Stimulated activated naive CD8-positive, alpha-beta T cell treated with anti-CD3 and anti-CD28 coated beads, Interleukin-15, amount 100 ng/mL, for 72 hours (primary cell): ENCODE results near the gene TMEM37.

Experiments
- ATAC-seq: fragments of 150-1000 bp; cut with Tn5 transposase; 2 replicates; pipeline ENCODE4 v1.10.0; 2021; ENCODE audit warnings: mild to moderate bottlenecking, moderate library complexity
- DNase-seq, 2 donors: peaks; one replicate each; pipeline ENCODE4 v3.0.0; 2021 to 2022
- H3K27ac Mint-ChIP-seq, 2 donors: one replicate each; pipeline ENCODE4 v1.8.0; 2022; ENCODE audit warnings: mild to moderate bottlenecking in 2 of 2, mixed read lengths in 2 of 2, moderate library complexity in 2 of 2
- H3K27me3 Mint-ChIP-seq: one replicate; pipeline ENCODE4 v1.8.0; 2022; ENCODE audit warnings: mixed read lengths
- H3K4me1 Mint-ChIP-seq: one replicate; pipeline ENCODE4 v1.8.0; 2022; ENCODE audit warnings: mild to moderate bottlenecking, mixed read lengths
- H3K4me3 Mint-ChIP-seq, 2 donors: one replicate each; pipeline ENCODE4 v1.8.0; 2022; ENCODE audit warnings: mild to moderate bottlenecking in 2 of 2, mixed read lengths in 2 of 2, moderate library complexity in 1 of 2
- H3K9me3 Mint-ChIP-seq, 2 donors: one replicate each; pipeline ENCODE4 v1.8.0; 2022; ENCODE audit warnings: mixed read lengths in 2 of 2

TMEM37 gene

DNA sequence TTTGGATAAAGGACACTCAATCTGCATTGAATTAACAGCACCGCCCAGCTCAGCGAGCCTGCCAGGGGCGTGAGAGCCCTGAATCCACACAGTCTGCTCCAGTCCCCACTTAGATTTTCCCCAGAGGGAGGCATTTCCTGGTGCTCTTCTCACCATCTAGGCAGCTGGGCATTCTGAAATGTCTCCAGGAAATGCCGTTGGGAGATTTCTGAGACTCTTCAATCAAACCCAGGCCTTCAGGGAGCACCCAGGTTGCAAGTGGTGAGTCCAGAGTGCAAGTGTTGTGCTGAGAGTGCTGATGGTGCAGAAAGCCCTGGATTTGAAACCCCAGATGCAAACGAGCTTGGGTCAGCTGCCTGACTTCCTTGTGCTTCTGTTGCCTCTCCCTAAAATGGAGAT is 23.4 kb upstream of the TMEM37 start:
- Mint-ChIP-seq H3K27me3 (no peaks in the 10 kb centered on the region), H3K27ac (no peak overlapping the region), H3K4me3 (no peak overlapping the region), H3K4me1 (no peaks in the 10 kb centered on the region), H3K9me3 (no peaks in the 10 kb centered on the region)
- ATAC-seq = no peak
- no peak for DNase-seq

DNA sequence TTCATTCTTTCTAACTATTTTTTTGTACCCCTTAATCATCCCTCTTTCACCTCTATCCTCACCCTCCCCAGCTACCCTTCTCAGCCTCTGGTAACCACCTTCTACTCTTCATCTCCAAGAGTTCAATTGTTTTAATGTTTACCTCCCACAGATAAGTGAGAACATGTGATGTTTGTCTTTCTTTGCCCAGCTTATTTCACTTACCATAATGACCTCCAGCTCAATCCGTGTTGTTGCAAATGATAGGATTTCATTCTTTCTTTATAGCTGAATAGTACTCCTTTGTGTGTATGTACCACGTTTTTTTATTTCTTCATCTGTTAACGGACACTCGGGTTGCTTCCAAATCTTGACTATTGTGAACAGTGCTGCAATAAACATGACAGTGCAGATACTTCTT is 22.1 kb upstream of the TMEM37 start:
- ATAC-seq = no peak

DNA sequence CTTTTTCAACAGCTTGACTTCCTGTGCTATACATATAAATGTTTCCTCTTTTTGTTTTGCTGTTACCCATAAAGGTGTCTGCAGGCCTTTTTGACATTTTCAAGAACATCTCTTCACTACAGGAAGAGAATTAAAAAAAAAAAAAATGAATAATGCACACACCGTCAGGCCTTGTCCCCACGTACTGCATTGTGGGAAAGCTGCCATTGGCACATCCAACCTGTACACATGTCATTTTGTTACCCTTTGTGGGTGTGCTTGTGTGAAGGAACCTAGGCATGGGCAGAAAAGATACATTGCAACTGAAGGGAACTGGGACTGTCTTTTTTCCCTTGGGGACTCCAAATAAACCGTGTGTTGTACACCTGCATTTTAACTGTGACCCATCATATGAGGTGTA is 16.8 kb upstream of the TMEM37 start:
- ATAC-seq = no peak
- DNase-seq = no peak
- no peaks in the 10 kb centered on the region for H3K4me1 Mint-ChIP-seq
- H3K27me3 Mint-ChIP-seq = no peaks in the 10 kb centered on the region
- no peak overlapping the region for H3K27ac Mint-ChIP-seq
- H3K4me3 Mint-ChIP-seq = no peak overlapping the region
- no peaks in the 10 kb centered on the region for H3K9me3 Mint-ChIP-seq

More for the DNA sequence above, 22.1 kb upstream of the TMEM37 start:
- no peak for DNase-seq
- H3K4me3 Mint-ChIP-seq = no peak overlapping the region
- H3K27me3 Mint-ChIP-seq = no peaks in the 10 kb centered on the region
- no peak overlapping the region for H3K27ac Mint-ChIP-seq
- no peaks in the 10 kb centered on the region for H3K9me3 Mint-ChIP-seq
- no peaks in the 10 kb centered on the region for H3K4me1 Mint-ChIP-seq

DNA sequence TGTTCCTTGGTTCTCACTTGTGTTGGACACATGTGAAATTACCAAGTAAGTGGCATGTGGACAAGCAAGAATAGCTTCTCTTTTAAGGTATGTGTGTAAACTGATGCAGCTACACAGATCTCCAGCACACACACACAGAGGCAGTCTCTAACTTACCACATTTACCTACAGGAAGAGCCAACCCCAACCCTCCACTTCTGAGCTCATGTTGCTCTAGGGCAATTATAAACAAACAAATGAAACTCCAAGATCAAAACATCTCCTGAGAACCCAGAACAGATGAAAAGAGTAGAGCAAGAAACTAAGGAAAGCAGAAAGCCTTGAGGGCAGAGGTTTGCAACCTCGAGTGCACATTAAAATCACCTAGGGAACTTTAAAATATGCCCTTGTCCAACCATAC is 16.0 kb upstream of the TMEM37 start:
- no peak overlapping the region for H3K4me3 Mint-ChIP-seq
- H3K4me1 Mint-ChIP-seq = no peaks in the 10 kb centered on the region
- H3K9me3 Mint-ChIP-seq = no peaks in the 10 kb centered on the region
- DNase-seq (no peak), ATAC-seq (no peak)
- no peaks in the 10 kb centered on the region for H3K27me3 Mint-ChIP-seq
- H3K27ac Mint-ChIP-seq = no peak overlapping the region

DNA sequence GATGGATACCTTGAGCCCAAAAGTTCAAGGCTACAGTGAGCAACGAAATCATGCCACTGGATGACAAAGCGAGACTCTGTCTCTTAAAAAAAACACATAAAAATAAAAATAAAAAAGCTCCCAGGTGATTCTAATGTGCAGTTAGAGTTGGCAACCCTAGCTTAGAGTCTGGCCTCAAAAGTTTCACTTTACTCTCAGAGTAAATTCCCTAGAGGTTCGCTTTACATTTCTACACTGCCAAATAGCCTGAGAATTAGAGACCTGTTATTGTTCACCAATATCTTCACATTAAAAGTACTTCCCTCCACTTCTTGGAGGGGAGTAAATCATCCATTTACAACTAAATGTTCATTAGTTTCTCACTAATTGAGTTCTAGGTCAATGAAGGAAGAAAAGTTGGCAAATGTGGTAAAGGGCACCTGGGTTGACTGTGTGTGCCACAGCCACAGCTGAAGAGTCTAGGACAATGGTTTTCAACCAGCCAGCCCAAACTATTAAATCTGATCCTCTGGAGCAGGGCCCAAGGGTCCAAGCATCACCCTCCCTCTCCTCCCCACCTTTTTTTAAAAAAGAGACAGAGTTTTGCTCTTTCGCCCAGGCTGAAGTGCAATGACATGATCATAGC is 15.2 kb upstream of the TMEM37 start:
- H3K4me3 Mint-ChIP-seq = no peak overlapping the region
- H3K4me1 Mint-ChIP-seq = no peaks in the 10 kb centered on the region
- H3K9me3 Mint-ChIP-seq = peaks cover 5 to 6% of the 10 kb centered on the region in 2 donors
- H3K27ac Mint-ChIP-seq = no peak overlapping the region
- ATAC-seq (no peak), DNase-seq (no peak)
- peaks cover 3% of the 10 kb centered on the region for H3K27me3 Mint-ChIP-seq

DNA sequence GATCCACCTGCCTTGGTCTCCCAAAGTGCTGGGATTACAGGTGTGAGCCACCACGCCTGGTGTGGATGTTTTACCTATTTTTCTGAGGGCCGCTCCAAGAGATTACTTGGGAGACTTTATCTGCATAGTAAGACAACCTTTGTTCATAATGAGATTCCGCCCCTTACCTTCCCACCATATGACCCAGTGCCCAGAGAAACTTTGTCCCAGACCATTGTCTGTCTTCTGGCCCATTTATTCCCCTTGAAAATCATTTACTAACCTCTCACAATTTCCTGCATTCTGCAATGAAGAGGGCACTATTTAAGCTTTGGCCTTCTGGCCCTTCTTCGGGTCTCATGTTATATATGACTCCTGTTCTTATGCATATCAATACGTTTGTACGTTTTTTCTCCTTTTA is 13.7 kb upstream of the TMEM37 start:
- Mint-ChIP-seq H3K4me3 (no peak overlapping the region), H3K27ac (no peak overlapping the region), H3K4me1 (no peaks in the 10 kb centered on the region), H3K9me3 (peaks cover 11 to 15% of the 10 kb centered on the region in 2 donors), H3K27me3 (peaks cover 18% of the 10 kb centered on the region)
- DNase-seq = no peak
- no peak for ATAC-seq

DNA sequence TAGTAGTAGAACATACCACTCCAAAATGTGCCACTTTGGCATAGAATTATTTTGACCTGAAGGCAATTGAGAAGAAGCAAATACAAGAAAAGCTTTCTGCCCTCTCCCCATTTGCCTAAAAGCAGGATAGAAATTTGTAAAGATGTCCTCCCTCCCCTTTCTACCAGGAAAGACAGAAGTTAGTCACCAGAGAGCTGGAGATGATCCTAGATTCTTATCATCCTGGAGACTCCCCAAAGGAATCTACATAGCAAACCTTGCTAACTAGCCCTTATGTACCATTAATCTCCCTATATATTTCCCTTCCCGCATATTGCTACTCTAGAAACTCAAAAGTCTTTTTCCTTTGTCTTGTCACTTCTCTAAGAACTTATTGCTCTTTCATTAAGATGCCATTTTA is 12.6 kb upstream of the TMEM37 start:
- ATAC-seq = no peak
- peaks cover 21% of the 10 kb centered on the region for H3K27me3 Mint-ChIP-seq

DNA sequence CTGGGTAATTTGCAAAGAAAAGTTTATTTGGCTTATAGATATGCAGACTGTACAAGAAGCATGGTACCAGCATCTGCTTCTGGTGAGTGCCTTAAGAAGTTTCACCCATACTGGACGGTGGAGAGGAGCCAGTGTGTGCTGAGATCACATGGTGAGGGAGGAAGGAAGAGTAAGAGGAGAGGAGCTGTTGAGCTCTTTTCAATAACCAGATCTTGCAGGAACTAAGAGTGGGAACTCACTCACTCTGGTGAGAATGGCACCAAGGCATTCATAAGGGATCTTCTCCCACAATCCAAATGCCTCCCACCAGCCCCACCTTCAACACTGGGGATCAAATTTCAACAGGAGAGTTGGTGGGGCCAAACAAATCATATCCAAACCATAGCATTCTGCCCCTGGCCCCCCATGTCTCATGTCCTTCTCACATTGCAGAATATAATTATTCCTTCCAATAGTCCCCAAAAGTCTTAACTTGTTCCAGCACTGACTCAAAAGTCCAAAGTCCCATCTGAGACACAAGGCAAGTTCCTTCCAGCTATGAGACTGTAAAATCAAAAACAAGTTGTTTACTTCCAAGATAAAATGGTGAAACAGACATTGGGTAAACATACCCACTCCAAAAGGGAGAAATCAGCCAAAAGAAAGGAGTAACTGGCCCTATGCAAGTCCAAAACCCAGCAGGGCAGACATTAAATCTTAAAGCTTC is 11.7 kb upstream of the TMEM37 start:
- H3K4me3 Mint-ChIP-seq = no peak overlapping the region
- DNase-seq (no peak), ATAC-seq (no peak)
- peaks cover 30% of the 10 kb centered on the region for H3K27me3 Mint-ChIP-seq
- H3K9me3 Mint-ChIP-seq = peaks cover 11 to 15% of the 10 kb centered on the region in 2 donors
- no peaks in the 10 kb centered on the region for H3K4me1 Mint-ChIP-seq
- no peak overlapping the region for H3K27ac Mint-ChIP-seq

More for the DNA sequence above, 12.6 kb upstream of the TMEM37 start:
- no peak overlapping the region for H3K27ac Mint-ChIP-seq
- DNase-seq = no peak
- H3K4me1 Mint-ChIP-seq = no peaks in the 10 kb centered on the region
- H3K9me3 Mint-ChIP-seq = peaks cover 11 to 15% of the 10 kb centered on the region in 2 donors
- no peak overlapping the region for H3K4me3 Mint-ChIP-seq

DNA sequence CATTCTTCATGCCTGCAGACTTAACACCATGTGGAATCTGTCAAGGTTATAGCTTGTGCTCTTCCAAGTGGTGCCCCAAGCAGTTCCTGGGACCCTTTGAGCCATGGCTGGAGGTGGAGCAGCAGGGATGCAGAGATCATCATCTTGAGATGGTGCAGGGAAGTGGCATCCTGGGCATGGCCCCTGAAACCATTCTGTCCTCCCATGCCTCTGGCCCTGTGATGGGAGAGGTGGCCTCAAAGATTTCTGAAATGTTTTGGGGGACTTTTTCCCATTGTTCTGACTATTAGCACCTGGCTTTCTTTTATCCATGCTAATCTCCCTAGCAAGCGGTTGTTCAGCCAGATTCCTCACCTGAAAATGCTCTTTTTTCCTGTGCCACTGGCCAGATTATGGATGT is 10.3 kb upstream of the TMEM37 start:
- Mint-ChIP-seq H3K27me3 (peaks cover 41% of the 10 kb centered on the region), H3K27ac (no peak overlapping the region), H3K4me3 (no peak overlapping the region), H3K9me3 (peaks cover 11 to 15% of the 10 kb centered on the region in 2 donors), H3K4me1 (no peaks in the 10 kb centered on the region)
- ATAC-seq (no peak), DNase-seq (no peak)

DNA sequence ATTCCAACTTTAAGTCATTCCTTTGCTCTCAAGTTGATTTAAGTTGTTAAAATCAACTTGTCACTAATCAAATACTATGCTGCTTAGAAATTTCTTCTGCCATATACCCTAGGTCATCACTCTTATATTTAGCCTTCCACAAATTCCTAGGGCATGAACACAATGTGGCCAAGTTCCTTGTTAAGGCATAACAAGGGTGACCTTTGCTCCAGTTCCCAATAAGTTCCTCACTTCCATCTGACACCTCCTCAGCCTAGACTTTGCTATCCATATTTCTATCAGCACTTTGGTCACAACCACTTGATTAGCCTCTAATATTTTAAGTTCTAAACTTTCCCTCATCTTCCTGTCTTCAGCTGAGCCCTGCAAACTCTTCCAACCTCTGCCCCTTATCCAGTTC is 9.9 kb upstream of the TMEM37 start:
- ATAC-seq (no peak), DNase-seq (no peak)
- H3K9me3 Mint-ChIP-seq = peaks cover 11 to 15% of the 10 kb centered on the region in 2 donors
- H3K4me3 Mint-ChIP-seq = no peak overlapping the region
- H3K4me1 Mint-ChIP-seq = no peaks in the 10 kb centered on the region
- H3K27me3 Mint-ChIP-seq = peaks cover 45% of the 10 kb centered on the region
- no peak overlapping the region for H3K27ac Mint-ChIP-seq

DNA sequence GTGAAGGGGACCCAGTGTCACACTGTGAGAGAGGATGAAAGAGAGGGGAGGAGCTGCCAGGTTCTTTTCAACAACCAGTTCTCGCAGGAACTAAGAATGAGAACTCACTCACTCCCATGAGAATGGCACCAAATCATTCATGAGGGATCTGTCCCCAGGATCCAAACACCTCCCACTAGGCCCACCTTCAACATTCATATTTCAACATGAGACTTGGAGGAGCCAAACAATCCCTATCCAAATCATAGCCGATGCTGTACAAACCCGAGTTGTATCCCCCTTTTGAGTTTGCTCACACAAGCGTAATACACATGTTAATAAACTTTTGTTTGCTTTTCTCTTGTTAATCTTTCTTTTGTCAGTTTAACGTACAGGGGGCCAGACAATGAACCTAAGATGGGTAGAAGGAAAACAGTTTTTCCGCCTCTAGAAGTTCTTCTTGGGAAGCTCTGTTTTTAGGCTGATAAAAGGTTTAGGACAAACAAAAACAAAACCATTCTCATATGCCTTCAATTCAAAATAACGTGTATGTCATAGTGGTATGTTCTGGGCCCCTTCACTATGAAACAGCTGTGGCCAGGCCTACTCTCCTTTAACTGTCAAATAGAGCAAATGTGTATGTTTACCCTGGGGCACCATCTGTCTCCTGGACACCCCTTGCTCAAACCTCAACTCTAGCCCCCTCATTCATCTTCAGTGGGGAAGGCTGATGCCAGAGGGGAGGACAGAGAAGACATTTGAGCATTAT is 9.1 kb upstream of the TMEM37 start:
- Mint-ChIP-seq H3K4me1 (no peaks in the 10 kb centered on the region), H3K4me3 (no peak overlapping the region), H3K27me3 (peaks cover 53% of the 10 kb centered on the region), H3K27ac (no peak overlapping the region), H3K9me3 (peaks cover 11 to 15% of the 10 kb centered on the region in 2 donors)
- DNase-seq (no peak), ATAC-seq (no peak)

DNA sequence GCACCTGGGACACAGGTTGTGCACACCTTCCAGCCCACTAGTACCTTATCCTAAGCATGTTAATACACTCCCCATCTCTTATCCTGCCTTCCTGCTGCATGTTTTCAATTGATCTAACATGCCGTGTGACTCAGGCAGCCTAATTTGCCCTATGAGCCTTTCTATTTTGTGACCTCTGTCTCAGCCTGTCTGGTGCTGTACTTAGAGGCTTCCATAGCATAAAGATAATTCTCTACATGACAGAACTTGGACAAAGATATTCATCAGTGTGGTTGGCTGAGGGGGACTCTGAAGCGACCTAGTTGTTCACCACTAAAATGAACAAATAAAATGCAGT is 8.6 kb upstream of the TMEM37 start:
- Mint-ChIP-seq H3K27ac (no peak overlapping the region), H3K9me3 (peaks cover 11 to 15% of the 10 kb centered on the region in 2 donors), H3K27me3 (peaks cover 58% of the 10 kb centered on the region), H3K4me1 (no peaks in the 10 kb centered on the region), H3K4me3 (no peak overlapping the region)
- ATAC-seq (no peak), DNase-seq (no peak)

DNA sequence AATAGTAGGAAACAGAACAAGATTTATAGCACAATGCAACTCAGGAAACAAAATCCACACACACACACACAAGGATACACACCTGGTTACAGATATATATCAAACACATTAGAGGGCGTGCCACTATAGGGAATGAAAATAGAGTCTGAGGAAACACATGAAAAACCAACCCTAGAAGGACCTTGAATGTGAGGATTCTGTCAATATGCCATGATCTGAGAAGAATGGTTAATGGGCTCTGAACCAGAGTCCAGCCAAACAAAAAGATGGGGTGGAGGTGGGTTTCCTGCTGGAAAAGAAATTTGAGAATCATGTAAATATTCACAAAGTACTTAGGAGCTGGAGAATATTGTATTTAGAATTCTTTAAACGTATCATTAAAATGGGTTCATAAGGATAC is 7.8 kb upstream of the TMEM37 start:
- Mint-ChIP-seq H3K9me3 (peaks cover 11 to 15% of the 10 kb centered on the region in 2 donors), H3K4me1 (no peaks in the 10 kb centered on the region), H3K27me3 (peaks cover 66% of the 10 kb centered on the region), H3K27ac (no peak overlapping the region), H3K4me3 (no peak overlapping the region)
- no peak for DNase-seq
- no peak for ATAC-seq

DNA sequence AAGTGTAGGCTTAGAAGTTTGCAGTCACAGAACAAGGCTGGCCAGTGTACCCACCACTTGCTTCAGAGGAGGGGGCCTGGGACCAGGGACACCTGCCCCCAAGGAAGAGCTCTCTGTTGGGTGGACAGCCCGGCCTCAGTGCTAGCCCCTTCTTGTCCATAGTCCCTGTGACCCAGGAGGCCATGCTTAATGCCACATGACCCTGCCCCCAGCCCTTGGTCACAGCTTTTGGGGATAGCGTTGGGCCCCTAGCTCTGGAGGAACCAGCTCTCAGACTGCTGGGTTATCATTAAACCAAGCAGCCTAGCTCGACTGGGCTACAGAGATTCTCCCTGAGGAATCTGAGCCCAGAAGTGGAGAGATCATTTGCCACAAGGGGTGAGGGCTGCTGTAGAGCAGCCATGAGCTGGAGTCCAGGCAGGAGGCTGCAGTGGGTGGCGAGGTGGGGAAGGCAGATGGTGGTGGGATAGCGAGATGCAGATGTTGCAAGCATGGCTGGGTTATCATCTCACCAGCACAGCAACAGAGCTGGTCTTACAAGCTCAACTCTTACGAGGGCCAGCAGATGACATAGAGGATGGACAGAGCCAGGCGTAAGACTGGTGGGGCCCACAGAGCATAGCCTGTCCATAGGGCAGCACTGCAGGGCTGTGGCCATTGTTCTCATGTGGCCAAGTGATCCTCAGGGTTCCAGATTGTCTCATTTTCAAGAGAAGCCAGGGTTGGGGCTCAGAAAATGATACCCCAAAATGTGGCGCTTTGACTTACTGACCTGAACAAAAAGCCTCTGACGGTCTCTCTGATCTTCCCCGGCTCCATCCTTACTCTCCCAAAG is 7.2 kb upstream of the TMEM37 start:
- no peaks in the 10 kb centered on the region for H3K4me1 Mint-ChIP-seq
- peaks cover 73% of the 10 kb centered on the region for H3K27me3 Mint-ChIP-seq
- H3K9me3 Mint-ChIP-seq = peaks cover 11 to 15% of the 10 kb centered on the region in 2 donors
- no peak overlapping the region for H3K27ac Mint-ChIP-seq
- ATAC-seq (peak; percentile 32), DNase-seq (no peak)
- no peak overlapping the region for H3K4me3 Mint-ChIP-seq

DNA sequence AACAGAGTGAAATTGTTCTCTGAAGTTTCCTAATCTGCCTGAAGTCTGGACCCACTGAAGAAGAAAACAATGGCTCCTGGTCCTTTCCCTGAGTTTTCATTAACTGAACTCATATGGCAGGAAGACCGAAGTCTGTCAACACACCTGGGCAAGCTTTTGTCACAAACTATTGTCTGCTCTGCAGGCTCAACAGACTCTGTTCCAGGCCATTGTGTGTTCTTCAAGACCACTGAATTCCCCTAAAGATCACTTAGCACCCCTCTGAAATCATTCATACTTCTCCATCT is 6.6 kb upstream of the TMEM37 start:
- H3K27ac Mint-ChIP-seq = no peak overlapping the region
- H3K9me3 Mint-ChIP-seq = peaks cover 11 to 15% of the 10 kb centered on the region in 2 donors
- DNase-seq (no peak), ATAC-seq (no peak)
- H3K27me3 Mint-ChIP-seq = peaks cover 78% of the 10 kb centered on the region
- H3K4me1 Mint-ChIP-seq = no peaks in the 10 kb centered on the region
- no peak overlapping the region for H3K4me3 Mint-ChIP-seq
